H1 (cell line): ENCODE data around the gene SCO2. TPM values are rescaled to one million over a fixed set of nuclear protein-coding genes. Genes with fewer than 3 reads are reported as not detected.
A peak's percentile ranks its signal among the peaks of the same experiment; 100 is the strongest.

Experiments
- CTCF ChIA-PET: fragments of 300-600 bp; sonication (Branson Sonifier 250); formaldehyde crosslinking; loops from one replicate; lab custom pipeline; 2021; ENCODE audit not compliant: partially characterized antibody; lab: Charles Lee
- POLR2A ChIA-PET: fragments of 300-600 bp; sonication (Branson Sonifier 250); formaldehyde crosslinking; loops from one replicate; lab custom pipeline; 2021; ENCODE audit warnings: inconsistent platforms; ENCODE audit not compliant: partially characterized antibody; lab: Charles Lee
- DNase-seq, 2 experiments: peaks; one replicate each; pipeline versions ENCODE4 v3.0.0 to v3.0.0-alpha.2; 2010 to 2022; ENCODE audit warnings: low spot score in 2 of 2, low read depth in 1 of 2, mixed read lengths in 1 of 2
- FAIRE-seq: peaks from 2 replicates; lab custom pipeline; 2011; peaks lifted over from hg19 to GRCh38; lab: Jason Lieb, UNC
- H2AFZ ChIP-seq: 2 replicates; pipeline ENCODE4 v1.8.1; 2012; ENCODE audit warnings: low read length, inconsistent platforms
- H2AK5ac ChIP-seq: 2 replicates; pipeline ENCODE4 v1.6.1; 2013; ENCODE audit warnings: low read depth, low read length
- H2BK120ac ChIP-seq: replicated peaks from 2 replicates; pipeline ENCODE3; 2013; ENCODE audit warnings: low read depth, low read length, inconsistent platforms
- H2BK12ac ChIP-seq: 2 replicates; pipeline ENCODE4 v1.6.1; 2013; ENCODE audit warnings: low read depth, low read length
- H2BK15ac ChIP-seq: 2 replicates; pipeline ENCODE4 v1.6.1; 2013; ENCODE audit warnings: low read length
- H2BK20ac ChIP-seq: 2 replicates; pipeline ENCODE4 v1.6.1; 2013; ENCODE audit warnings: low read length
- H2BK5ac ChIP-seq: 2 replicates; pipeline ENCODE4 v1.6.1; 2013; ENCODE audit warnings: low read depth, low read length
- H3K14ac ChIP-seq: 2 replicates; pipeline ENCODE4 v1.6.1; 2013; ENCODE audit warnings: inconsistent platforms; ENCODE audit not compliant: insufficient read length
- H3K18ac ChIP-seq: 2 replicates; pipeline ENCODE4 v1.6.1; 2013; ENCODE audit warnings: low read length; ENCODE audit errors: extremely low read depth
- H3K23ac ChIP-seq: 2 replicates; pipeline ENCODE4 v1.6.1; 2013; ENCODE audit warnings: inconsistent platforms; ENCODE audit not compliant: insufficient read length
- H3K23me2 ChIP-seq: 2 replicates; pipeline ENCODE4 v1.6.1; 2013; ENCODE audit warnings: low read depth, low read length
- H3K27ac ChIP-seq: 2 replicates; pipeline ENCODE4 v1.6.1; 2011; ENCODE audit warnings: low read depth, low read length, inconsistent platforms
- H3K27me3 ChIP-seq, 4 experiments: replicated peaks in 1 of 4; 1 replicate in 1 of 4; 2 replicates in 3 of 4; pipeline versions ENCODE4 v1.6.1 to v1.8.1; 2011 to 2013; ENCODE audit warnings: low read length in 3 of 4, mild to moderate bottlenecking in 3 of 4, inconsistent platforms in 2 of 4, mixed read lengths in 2 of 4, moderate library complexity in 1 of 4; ENCODE audit not compliant: control insufficient read depth in 3 of 4, insufficient read depth in 3 of 4; ENCODE audit errors: extremely low read depth in 1 of 4
- H3K36me3 ChIP-seq, 4 experiments: 2 replicates each; pipeline versions ENCODE4 v1.6.1 to v1.8.1; 2011 to 2013; ENCODE audit warnings: mild to moderate bottlenecking in 4 of 4, low read length in 3 of 4, moderate library complexity in 2 of 4, control low read depth in 1 of 4, inconsistent platforms in 1 of 4; ENCODE audit not compliant: insufficient read depth in 4 of 4, control insufficient read depth in 2 of 4
- H3K4ac ChIP-seq: replicated peaks from 2 replicates; pipeline ENCODE3; 2013; ENCODE audit warnings: low read length, low read depth, mixed read lengths, inconsistent platforms; ENCODE audit not compliant: insufficient read length
- H3K4me1 ChIP-seq, 4 experiments: replicated peaks in 1 of 4; 1 replicate in 1 of 4; 2 replicates in 3 of 4; pipeline versions ENCODE4 v1.6.1 to v1.8.1; 2011 to 2013; ENCODE audit warnings: low read length in 3 of 4, inconsistent platforms in 2 of 4, mixed read lengths in 1 of 4; ENCODE audit not compliant: insufficient read depth in 4 of 4, control insufficient read depth in 3 of 4
- H3K4me2 ChIP-seq, 2 experiments: 2 replicates each; pipeline versions ENCODE4 v1.6.1 to v1.8.1; 2011 to 2013; ENCODE audit warnings: low read depth in 2 of 2, low read length in 2 of 2, control low read depth in 1 of 2, inconsistent platforms in 1 of 2, mild to moderate bottlenecking in 1 of 2; ENCODE audit not compliant: insufficient read depth in 1 of 2
- H3K4me3 ChIP-seq, 4 experiments: fragments of 200-600, 300-600 bp in 1 of 4; sonication (generic), shearing (Covaris generic), sonication (Bioruptor Twin) in 1 of 4; 2 replicates each; pipeline versions ENCODE4 v1.5.1 to v1.8.1; 2011 to 2016; ENCODE audit warnings: low read length in 4 of 4, low read depth in 3 of 4, control low read depth in 2 of 4, inconsistent platforms in 2 of 4, mild to moderate bottlenecking in 2 of 4, mixed read lengths in 1 of 4, moderate library complexity in 1 of 4; ENCODE audit not compliant: insufficient read depth in 2 of 4; ENCODE audit errors: extremely low read depth in 1 of 4
- H3K56ac ChIP-seq: replicated peaks from 2 replicates; pipeline ENCODE3; 2013; ENCODE audit warnings: low read depth, mild to moderate bottlenecking, mixed read lengths, low read length, inconsistent platforms; ENCODE audit not compliant: insufficient read length
- H3K79me1 ChIP-seq: 2 replicates; pipeline ENCODE4 v1.6.1; 2013; ENCODE audit warnings: low read depth, low read length, control low read depth
- H3K79me2 ChIP-seq, 2 experiments: 2 replicates each; pipeline versions ENCODE4 v1.6.1 to v1.8.1; 2012 to 2013; ENCODE audit warnings: low read length in 2 of 2, mild to moderate bottlenecking in 2 of 2, inconsistent platforms in 1 of 2; ENCODE audit not compliant: insufficient read depth in 2 of 2, control insufficient read depth in 1 of 2
- H3K9ac ChIP-seq, 4 experiments: replicated peaks in 1 of 4; 1 replicate in 1 of 4; 2 replicates in 3 of 4; pipeline versions ENCODE4 v1.6.1 to v1.8.1; 2011 to 2013; ENCODE audit warnings: low read depth in 3 of 4, low read length in 3 of 4, control low read depth in 2 of 4, mild to moderate bottlenecking in 2 of 4, moderate library complexity in 2 of 4, inconsistent platforms in 1 of 4; ENCODE audit errors: extremely low read depth in 1 of 4
- H3K9me3 ChIP-seq, 2 experiments: 2 replicates each; pipeline versions ENCODE4 v1.6.1 to v1.8.1; 2012 to 2013; ENCODE audit warnings: mild to moderate bottlenecking in 2 of 2, moderate library complexity in 2 of 2, control low read depth in 1 of 2, inconsistent platforms in 1 of 2, low read depth in 1 of 2, low read length in 1 of 2, mixed read lengths in 1 of 2; ENCODE audit not compliant: insufficient read depth in 2 of 2
- H4K20me1 ChIP-seq, 2 experiments: replicated peaks in 1 of 2; 2 replicates each; pipeline versions ENCODE3 to v1.8.1; 2011 to 2013; ENCODE audit warnings: inconsistent platforms in 2 of 2, low read length in 2 of 2, mild to moderate bottlenecking in 1 of 2; ENCODE audit not compliant: insufficient read depth in 2 of 2, control insufficient read depth in 1 of 2
- H4K5ac ChIP-seq: 2 replicates; pipeline ENCODE4 v1.6.1; 2013; ENCODE audit warnings: low read length, low read depth, mixed read lengths, inconsistent platforms; ENCODE audit not compliant: insufficient read length
- H4K8ac ChIP-seq: 2 replicates; pipeline ENCODE4 v1.8.0; 2013; ENCODE audit warnings: mild to moderate bottlenecking, moderate library complexity, low read length, inconsistent platforms; ENCODE audit not compliant: insufficient read depth; ENCODE audit errors: extremely low read depth
- H4K91ac ChIP-seq: replicated peaks from 2 replicates; pipeline ENCODE3; 2013; ENCODE audit warnings: low read length, mixed read lengths, inconsistent platforms; ENCODE audit not compliant: insufficient read length
- BACH1 ChIP-seq: IDR thresholded peaks from 2 replicates; pipeline ENCODE4 v1.6.1; 2012; ENCODE audit warnings: low read length, improper control_type of control experiment
- BCL11A ChIP-seq, 2 experiments: IDR thresholded peaks; one replicate each; pipeline ENCODE4 v1.6.1; 2011; ENCODE audit warnings: low read depth in 2 of 2, low read length in 2 of 2, mild to moderate bottlenecking in 2 of 2
- CEBPB ChIP-seq: IDR thresholded peaks from 2 replicates; pipeline ENCODE4 v1.6.1; 2012; ENCODE audit warnings: low read depth, low read length
- HDAC2 ChIP-seq, 2 experiments: fragments of 300-600 bp in 1 of 2; sonication (generic) in 1 of 2; IDR thresholded peaks; 2 replicates each; pipeline ENCODE4 v1.6.1; 2011 to 2012; ENCODE audit warnings: low read depth in 2 of 2, low read length in 2 of 2, mild to moderate bottlenecking in 2 of 2, moderate library complexity in 2 of 2, borderline replicate concordance in 1 of 2, inconsistent platforms in 1 of 2
- POU5F1 ChIP-seq: IDR thresholded peaks from 2 replicates; pipeline ENCODE4 v1.6.1; 2011; ENCODE audit warnings: low read depth, mild to moderate bottlenecking, low read length, moderate library complexity
- RAD21 ChIP-seq, 2 experiments: IDR thresholded peaks in 1 of 2; conservative IDR thresholded peaks in 1 of 2; 2 replicates each; pipeline ENCODE4 v1.6.1; 2011; ENCODE audit warnings: low read depth in 2 of 2, low read length in 2 of 2, improper control_type of control experiment in 1 of 2, inconsistent platforms in 1 of 2, mild to moderate bottlenecking in 1 of 2, moderate library complexity in 1 of 2
- RBBP5 ChIP-seq: IDR thresholded peaks from 2 replicates; pipeline ENCODE4 v1.7.1; 2012; ENCODE audit warnings: low read depth, mild to moderate bottlenecking, inconsistent platforms, low read length, moderate library complexity, borderline replicate concordance
- SIX5 ChIP-seq: IDR thresholded peaks from 2 replicates; pipeline ENCODE4 v1.6.1; 2011; ENCODE audit warnings: mild to moderate bottlenecking, low read depth, low read length
- WGBS, 2 experiments: shearing (Covaris generic) in 1 of 2; methylation state at CpG; one replicate each; pipeline versions ENCODE4 v1.1.6 to v1.1.7; 2013 to 2015; ENCODE audit warnings: low lambda C conversion rate in 2 of 2, mixed read lengths in 2 of 2, inconsistent platforms in 1 of 2, low coverage in 1 of 2, missing lambda C conversion rate in 1 of 2; ENCODE audit not compliant: insufficient replicate concordance in 2 of 2, insufficient coverage in 1 of 2, insufficient read length in 1 of 2; ENCODE audit errors: extremely low coverage in 1 of 2, missing lambda C conversion rate in 1 of 2; 5-methylcytosine and 5-hydroxymethylcytosine counted together
- long read RNA-seq, 2 experiments: library from RNA in 1 of 2; library from capped mRNA in 1 of 2; stranded (forward); transcript quantifications; one replicate each; pipeline ENCODE4 v2.0.0, GENCODE V29; 2021; ENCODE audit warnings: inconsistent platforms in 1 of 2
- polyA minus RNA-seq, 3 experiments: library from RNA; depleted of rRNA, polyadenylated mRNA; stranded (reverse); fragments of >200 nt; gene quantifications; 1 replicate in 2 of 3; 2 replicates in 1 of 3; pipeline ENCODE4 v1.2.3, GENCODE V29; 2011
- polyA plus RNA-seq, 7 experiments: library from polyadenylated mRNA; depleted of rRNA in 3 of 7; stranded (reverse) in 5 of 7; unstranded in 2 of 7; fragments of >200 nt in 5 of 7; fragments of 200-250 nt in 2 of 7; gene quantifications; 1 replicate in 5 of 7; 2 replicates in 1 of 7; 4 replicates in 1 of 7; pipeline versions ENCODE4 v1.2.1 to v1.2.3, GENCODE V29; 2011 to 2013; ENCODE audit warnings: missing spikeins in 2 of 7, mixed read lengths in 2 of 7
- total RNA-seq: library from RNA; stranded (reverse); fragmentation: NEBNext Ultra II Directional; extraction: Animal tissue kit (Norgen Biotek cat#: 25700); gene quantifications from 2 replicates; pipeline ENCODE4 v1.2.1, GENCODE V29; 2021

The SCO2 gene
- total RNA-seq: 2.2 TPM in 1 of 2 replicates, not detected in the other
- 2.0 and 2.5 TPM in 2 replicates for polyA plus RNA-seq (2011; rRNA removed)
- 0.54 TPM for polyA plus RNA-seq (2011; cell fraction: cytosol; rRNA removed)
- polyA plus RNA-seq (2011; cell fraction: nucleus; rRNA removed): 1.8 TPM
- 0.31 to 1.3 TPM (median 0.68 TPM) in 3 of 4 replicates, not detected in the other for polyA plus RNA-seq (2012, experiment 1 of 2)
- polyA plus RNA-seq (2012, experiment 2 of 2): 1.3 TPM
- polyA plus RNA-seq (2013, experiment 1 of 2): 0.10 TPM
- not detected for polyA plus RNA-seq (2013, experiment 2 of 2)
- not detected in 2 replicates for polyA minus RNA-seq (2011; rRNA and poly(A)+ RNA removed)
- not detected for polyA minus RNA-seq (2011; cell fraction: cytosol; rRNA and poly(A)+ RNA removed)
- polyA minus RNA-seq (2011; cell fraction: nucleus; rRNA and poly(A)+ RNA removed): 2.1 TPM
- long read RNA-seq, experiment 1: 0 reads
- long read RNA-seq, experiment 2: 0 reads

DNA sequence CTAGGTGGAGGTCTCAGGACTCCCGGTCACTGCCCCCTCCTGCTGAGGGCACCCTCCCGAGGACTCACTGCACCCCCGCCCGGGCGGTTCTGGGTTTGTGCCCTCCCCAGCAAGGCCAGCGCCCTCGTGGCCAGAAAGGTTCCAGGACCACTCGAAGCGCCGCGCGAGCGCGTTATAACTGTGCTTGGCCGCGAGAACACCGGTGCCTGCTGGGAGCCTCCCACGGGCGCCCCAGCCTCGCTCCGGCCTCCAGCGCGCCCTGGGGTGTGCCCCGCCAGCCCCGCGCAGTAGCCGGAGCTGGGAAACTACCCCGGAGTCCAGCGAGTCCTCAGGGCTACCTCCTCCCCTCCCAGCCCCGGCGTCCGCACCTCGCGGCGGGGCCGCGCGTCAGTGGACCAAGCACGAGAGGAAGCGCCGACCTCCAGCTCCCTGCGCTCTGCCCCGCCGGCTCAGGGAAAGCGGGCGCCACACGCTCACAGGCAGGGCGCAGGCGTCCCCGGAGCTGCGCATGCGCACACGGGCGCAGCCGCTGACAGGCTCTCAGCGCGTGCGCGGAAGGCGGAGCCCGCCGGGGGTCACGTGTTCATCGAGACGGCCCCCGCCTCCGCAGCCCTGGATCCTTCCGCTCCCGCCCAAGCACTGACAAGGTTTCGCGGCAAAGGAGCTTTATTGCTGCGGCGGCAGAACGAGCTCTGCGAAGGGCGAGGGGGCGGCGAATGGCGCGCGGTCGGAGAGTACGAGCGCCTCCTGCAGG lies at the start of gene SCO2:
Gene SCO2 (minus strand): TSS at position 495 of the 754 bp plus-strand sequence. CDS start 1,187 bp downstream, outside the sequence.
- peaks cover 17% of the 10 kb centered on the region; the same call in 1 of the 2 replicates for H3K23me2 ChIP-seq
- peaks cover 0 to 13% (median 6%) of the 10 kb centered on the region in 4 experiments; a peak in 5 of 7 replicates for H3K4me1 ChIP-seq
- H2AFZ ChIP-seq: no peak within 1 kb of the TSS
- no peaks in the 10 kb centered on the region for H3K79me2 ChIP-seq
- H2BK12ac ChIP-seq: no peak within 1 kb of the TSS
- peak within 1 kb of the TSS; percentile 80 for H4K8ac ChIP-seq
- peak within 1 kb of the TSS; percentile 70 for H4K5ac ChIP-seq
- peak within 1 kb of the TSS; percentile 81 for H4K91ac ChIP-seq
- no peaks in the 10 kb centered on the region for H3K79me1 ChIP-seq
- H4K20me1 ChIP-seq: peaks cover 5 to 25% of the 10 kb centered on the region in 2 experiments
- no peak within 1 kb of the TSS for H2BK120ac ChIP-seq
- no peak within 1 kb of the TSS; the same call in 1 of the 2 replicates for H3K27ac ChIP-seq
- POLR2A ChIA-PET: interaction anchor here (0.6 to 3.0 kb wide), 17 partner anchors 9 to 85 kb away, joined by 3 to 32 read pairs (median 4); partner anchors contain the start of genes LMF2, NCAPH2 and SYCE3
- H3K18ac ChIP-seq: peak within 1 kb of the TSS; percentile 60
- no peak within 1 kb of the TSS for H2BK15ac ChIP-seq
- H2BK20ac ChIP-seq: no peak within 1 kb of the TSS
- CTCF ChIA-PET: interaction anchor here (0.6 to 3.4 kb wide), 30 partner anchors 8 to 277 kb away, joined by 3 to 36 read pairs (median 4); partner anchors contain the start of genes DENND6B, KLHDC7B, LMF2 and NCAPH2
- H3K4me3 ChIP-seq: peak within 1 kb of the TSS; percentile 63 to 78 (median 67)
- peaks cover 4 to 16% (median 11%) of the 10 kb centered on the region in 4 experiments; a peak in 6 of 8 replicates for H3K36me3 ChIP-seq
- 0% methylated on average over 55 of the region's 84 CpGs; no CpG with 5 or more reads in 1 of the 2 experiments for WGBS, 2 experiments
- H3K56ac ChIP-seq: no peak within 1 kb of the TSS
- peak within 1 kb of the TSS; percentile 70 to 88 for H3K4me2 ChIP-seq
- H3K23ac ChIP-seq: no peak within 1 kb of the TSS
- H3K9ac ChIP-seq: peak within 1 kb of the TSS; percentile 6 to 76 (median 67)
- DNase-seq (peak; percentile 89 to 96), FAIRE-seq (no peak)
- peak within 1 kb of the TSS; percentile 85; the same call in 1 of the 2 replicates for H2BK5ac ChIP-seq
- 0 out of 2 replicates have a peak within 1 kb of the TSS, but pooled peaks have one; percentile 55 for H2AK5ac ChIP-seq
- H3K27me3 ChIP-seq: peaks cover 20 to 37% (median 30%) of the 10 kb centered on the region in 4 experiments
- peak within 1 kb of the TSS; percentile 91 for H3K4ac ChIP-seq
- H3K14ac ChIP-seq: no peak within 1 kb of the TSS
- H3K9me3 ChIP-seq: no peaks in the 10 kb centered on the region
- TF ChIP-seq CEBPB: no peak
- no peak for TF ChIP-seq POU5F1
- no peak for TF ChIP-seq HDAC2 (IDR thresholded peaks at IDR 0.05; ENCODE audit: borderline replicate concordance in 1 of 2, low read depth in 2 of 2, low read length in 2 of 2)
- TF ChIP-seq RAD21 (IDR thresholded peaks at IDR 0.05 in 1 of 2, conservative IDR thresholded peaks at IDR 0.05 in 1 of 2; ENCODE audit: low read depth in 2 of 2, low read length in 2 of 2): peak; percentile 32 to 51; a peak in 3 of 4 replicates
- TF ChIP-seq BACH1: no peak
- no peak for TF ChIP-seq BCL11A (IDR thresholded peaks at IDR 0.05; ENCODE audit: low read depth in 2 of 2, low read length in 2 of 2)
- TF ChIP-seq SIX5: no peak
- TF ChIP-seq RBBP5: no peak
